Astrocyte of the cerebellum (primary cell): ENCODE results near the gene RARRES2.

Source experiments
- DNase-seq: peaks from one replicate; pipeline ENCODE4 v3.0.0-alpha.2; 2011; ENCODE audit warnings: low read depth
- H3K4me3 ChIP-seq: 2 replicates; pipeline ENCODE4 v1.5.1; 2011; ENCODE audit warnings: mild to moderate bottlenecking, low read depth, low read length, moderate library complexity
- CTCF ChIP-seq: IDR thresholded peaks from 2 replicates; pipeline ENCODE4 v1.5.1; 2012; ENCODE audit warnings: low read length, low read depth, moderate library complexity, mild to moderate bottlenecking; ENCODE audit errors: missing control alignments
- in situ Hi-C: cut with HindIII; loops from 2 replicates; pipeline ENCODE4 v1.10.0; 2017; ENCODE audit warnings: low sequenced_read_pairs

The RARRES2 gene

GRCh38 chr7:150339409-150339809, 2.0 kb downstream of the RARRES2 start:
- no peak for DNase-seq
- no peak for TF ChIP-seq CTCF
- in situ Hi-C loops = no loop called here
- no peak overlapping the region for H3K4me3 ChIP-seq

- no peak overlapping the region for H3K4me3 ChIP-seq
- DNase-seq = no peak
- in situ Hi-C loops = no loop called here
- TF ChIP-seq CTCF = no peak
Measured at GRCh38 chr7:150338166-150338829, 3.1 kb downstream of the RARRES2 start.

- DNase-seq = no peak
- in situ Hi-C loops = no loop called here
Measured at GRCh38 chr7:150337659-150338081, 3.8 kb downstream of the RARRES2 start.

GRCh38 chr7:150337179-150337578, 4.2 kb downstream of the RARRES2 start:
- DNase-seq = no peak
- TF ChIP-seq CTCF = no peak
- no peak overlapping the region for H3K4me3 ChIP-seq
- in situ Hi-C loops = no loop called here

More at GRCh38 chr7:150337659-150338081, 3.8 kb downstream of the RARRES2 start:
- no peak for TF ChIP-seq CTCF
- no peak overlapping the region for H3K4me3 ChIP-seq

GRCh38 chr7:150336746-150337145, 4.7 kb downstream of the RARRES2 start:
- in situ Hi-C loops = no loop called here
- no peak for TF ChIP-seq CTCF
- no peak overlapping the region for H3K4me3 ChIP-seq
- DNase-seq = no peak

GRCh38 chr7:150335774-150336112, 5.7 kb downstream of the RARRES2 start:
- DNase-seq = no peak
- TF ChIP-seq CTCF = no peak
- no peak overlapping the region for H3K4me3 ChIP-seq
- in situ Hi-C loops = no loop called here
